ENCODE data around the gene STARD7.

Gene STARD7

DNA sequence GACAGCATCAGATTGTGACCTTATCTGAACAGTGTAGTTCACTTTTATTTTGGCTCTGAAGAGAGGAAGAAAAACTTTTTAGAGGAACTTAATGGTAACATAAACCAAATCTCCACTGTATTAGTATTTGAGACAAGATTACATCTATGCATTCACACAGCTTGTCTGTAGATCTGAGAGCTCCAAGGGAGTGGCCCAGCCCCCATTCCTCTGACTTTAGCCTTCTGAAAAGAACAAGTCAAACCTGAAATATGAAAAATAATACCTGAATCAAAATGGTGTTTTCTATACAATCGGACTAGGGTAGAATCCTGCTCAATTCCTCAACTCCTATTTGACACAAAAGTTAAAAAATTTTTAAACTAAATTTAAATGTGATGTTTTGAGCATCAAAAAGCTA, 23.1 kb downstream of the STARD7 start:
- Histone ChIP-seq H3K27me3 (ENCODE audit: insufficient read depth, poor library complexity, severe bottlenecking) (no peaks in the 10 kb centered on the region), H3K9me3 (ENCODE audit: severe bottlenecking) (no peaks in the 10 kb centered on the region), H3K36me3 (ENCODE audit: low read depth) (peaks cover 53% of the 10 kb centered on the region), H3K4me1 (ENCODE audit: insufficient read depth, poor library complexity, severe bottlenecking) (no peaks in the 10 kb centered on the region), H3K4me3 (ENCODE audit: severe bottlenecking) (no peak overlapping the region), H3K27ac (ENCODE audit: poor library complexity, severe bottlenecking) (no peak overlapping the region)
- no peak for ATAC-seq (ENCODE audit: low read depth)
- no peak for DNase-seq (ENCODE audit: low spot score)
- TF ChIP-seq, protein P1, sequence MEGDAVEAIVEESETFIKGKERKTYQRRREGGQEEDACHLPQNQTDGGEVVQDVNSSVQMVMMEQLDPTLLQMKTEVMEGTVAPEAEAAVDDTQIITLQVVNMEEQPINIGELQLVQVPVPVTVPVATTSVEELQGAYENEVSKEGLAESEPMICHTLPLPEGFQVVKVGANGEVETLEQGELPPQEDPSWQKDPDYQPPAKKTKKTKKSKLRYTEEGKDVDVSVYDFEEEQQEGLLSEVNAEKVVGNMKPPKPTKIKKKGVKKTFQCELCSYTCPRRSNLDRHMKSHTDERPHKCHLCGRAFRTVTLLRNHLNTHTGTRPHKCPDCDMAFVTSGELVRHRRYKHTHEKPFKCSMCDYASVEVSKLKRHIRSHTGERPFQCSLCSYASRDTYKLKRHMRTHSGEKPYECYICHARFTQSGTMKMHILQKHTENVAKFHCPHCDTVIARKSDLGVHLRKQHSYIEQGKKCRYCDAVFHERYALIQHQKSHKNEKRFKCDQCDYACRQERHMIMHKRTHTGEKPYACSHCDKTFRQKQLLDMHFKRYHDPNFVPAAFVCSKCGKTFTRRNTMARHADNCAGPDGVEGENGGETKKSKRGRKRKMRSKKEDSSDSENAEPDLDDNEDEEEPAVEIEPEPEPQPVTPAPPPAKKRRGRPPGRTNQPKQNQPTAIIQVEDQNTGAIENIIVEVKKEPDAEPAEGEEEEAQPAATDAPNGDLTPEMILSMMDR (IDR thresholded peaks at IDR 0.05; ENCODE audit: poor library complexity, severe bottlenecking): no peak

DNA sequence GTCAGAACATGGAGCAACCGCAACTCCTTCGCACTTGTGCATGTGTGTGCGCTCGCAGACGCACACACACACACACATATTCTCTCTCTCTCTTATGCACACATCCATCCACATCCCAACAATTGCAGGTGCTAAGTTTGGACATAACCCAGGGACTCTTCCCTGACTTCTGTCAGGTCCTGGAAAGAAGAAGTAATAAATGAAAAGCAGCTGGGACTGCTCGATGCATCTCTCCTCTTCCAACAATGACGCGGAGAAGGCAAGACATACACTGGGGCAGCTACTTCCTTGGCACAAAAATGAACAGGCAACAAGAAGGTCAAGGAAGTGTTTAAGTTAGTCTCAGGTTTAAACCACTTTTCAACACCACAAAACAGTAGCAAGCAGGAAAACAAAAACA, 23.6 kb downstream of the STARD7 start:
- no peak overlapping the region for H3K27ac ChIP-seq (ENCODE audit: poor library complexity, severe bottlenecking)
- TF ChIP-seq, protein P1 (IDR thresholded peaks at IDR 0.05; ENCODE audit: poor library complexity, severe bottlenecking): no peak
- no peak overlapping the region for H3K4me3 ChIP-seq (ENCODE audit: severe bottlenecking)
- ATAC-seq (ENCODE audit: low read depth) (no peak), DNase-seq (ENCODE audit: low spot score) (no peak)
- H3K4me1 ChIP-seq (ENCODE audit: insufficient read depth, poor library complexity, severe bottlenecking): no peaks in the 10 kb centered on the region
- H3K36me3 ChIP-seq (ENCODE audit: low read depth): peaks cover 50% of the 10 kb centered on the region
- H3K9me3 ChIP-seq (ENCODE audit: severe bottlenecking): no peaks in the 10 kb centered on the region
- H3K27me3 ChIP-seq (ENCODE audit: insufficient read depth, poor library complexity, severe bottlenecking): no peaks in the 10 kb centered on the region

DNA sequence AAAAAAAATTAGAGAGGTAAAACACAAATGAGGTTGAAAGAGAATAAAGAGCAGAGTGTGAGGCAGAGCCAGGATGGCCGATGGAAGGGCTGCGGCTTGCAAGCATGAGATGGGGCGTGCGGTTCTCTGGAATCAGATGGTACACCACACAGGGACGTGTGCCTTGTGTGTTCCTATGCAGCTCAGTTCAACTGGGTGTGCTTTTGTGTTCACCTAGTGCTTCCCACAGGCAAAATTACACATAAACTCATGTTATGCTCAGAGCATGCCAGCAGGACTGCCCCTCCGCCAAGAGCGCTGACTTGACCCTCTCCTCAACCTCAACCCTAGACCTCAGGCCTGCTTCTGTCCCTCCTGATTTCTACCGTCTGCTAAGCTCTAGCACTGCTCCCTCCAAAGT, 24.4 kb downstream of the STARD7 start:
- H3K4me3 ChIP-seq (ENCODE audit: severe bottlenecking): no peak overlapping the region
- ATAC-seq (ENCODE audit: low read depth): no peak
- TF ChIP-seq, protein P1 (IDR thresholded peaks at IDR 0.05; ENCODE audit: poor library complexity, severe bottlenecking): no peak
- no peak overlapping the region for H3K27ac ChIP-seq (ENCODE audit: poor library complexity, severe bottlenecking)
- no peak for DNase-seq (ENCODE audit: low spot score)
- H3K36me3 ChIP-seq (ENCODE audit: low read depth): peaks cover 42% of the 10 kb centered on the region
- H3K9me3 ChIP-seq (ENCODE audit: severe bottlenecking): no peaks in the 10 kb centered on the region
- no peaks in the 10 kb centered on the region for H3K27me3 ChIP-seq (ENCODE audit: insufficient read depth, poor library complexity, severe bottlenecking)
- H3K4me1 ChIP-seq (ENCODE audit: insufficient read depth, poor library complexity, severe bottlenecking): no peaks in the 10 kb centered on the region

DNA sequence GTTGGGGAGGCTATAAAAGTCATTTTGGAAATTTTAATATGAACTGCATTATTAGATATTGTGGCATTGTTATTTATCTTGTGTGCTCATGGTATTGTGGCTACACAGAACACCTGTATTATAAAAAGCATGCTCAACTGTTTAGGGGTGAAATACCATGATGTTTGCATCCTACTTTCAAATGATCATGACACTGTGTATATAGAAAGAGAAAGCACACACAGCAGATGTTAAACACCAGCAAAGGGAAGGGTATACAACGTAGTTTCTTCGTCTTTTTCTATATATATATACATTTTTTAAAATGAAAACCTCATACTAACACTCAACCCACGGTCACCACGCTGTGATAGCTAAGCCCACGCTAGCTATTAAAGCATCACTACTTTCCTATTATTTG, 27.1 kb downstream of the STARD7 start:
- peaks cover 19% of the 10 kb centered on the region for H3K36me3 ChIP-seq (ENCODE audit: low read depth)
- DNase-seq (ENCODE audit: low spot score): no peak
- ATAC-seq (ENCODE audit: low read depth): no peak
- H3K4me3 ChIP-seq (ENCODE audit: severe bottlenecking): no peak overlapping the region
- H3K9me3 ChIP-seq (ENCODE audit: severe bottlenecking): no peaks in the 10 kb centered on the region
- H3K27me3 ChIP-seq (ENCODE audit: insufficient read depth, poor library complexity, severe bottlenecking): no peaks in the 10 kb centered on the region
- H3K4me1 ChIP-seq (ENCODE audit: insufficient read depth, poor library complexity, severe bottlenecking): no peaks in the 10 kb centered on the region
- TF ChIP-seq, protein P1 (IDR thresholded peaks at IDR 0.05; ENCODE audit: poor library complexity, severe bottlenecking): no peak
- H3K27ac ChIP-seq (ENCODE audit: poor library complexity, severe bottlenecking): no peak overlapping the region

DNA sequence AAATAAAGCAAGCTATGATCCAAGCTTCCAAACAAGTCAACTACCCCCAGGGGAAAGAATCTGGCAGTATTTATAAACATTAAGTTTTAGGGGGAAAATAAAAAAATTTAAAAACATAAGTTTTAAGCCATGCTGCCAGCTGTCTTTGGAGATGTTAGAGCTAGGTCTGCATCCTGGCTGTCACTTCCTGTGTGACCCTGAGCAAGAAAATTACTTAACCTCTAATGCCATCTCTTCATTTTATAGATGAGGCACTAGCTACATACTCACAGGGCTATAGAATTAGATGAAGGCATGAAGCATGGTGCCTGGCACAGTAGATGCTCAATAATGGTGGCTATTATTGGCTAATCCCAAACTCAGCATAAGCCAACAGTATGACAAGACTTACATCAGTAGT, 28.1 kb downstream of the STARD7 start:
- ATAC-seq (ENCODE audit: low read depth): no peak
- peaks cover 9% of the 10 kb centered on the region for H3K36me3 ChIP-seq (ENCODE audit: low read depth)
- no peaks in the 10 kb centered on the region for H3K9me3 ChIP-seq (ENCODE audit: severe bottlenecking)
- TF ChIP-seq, protein P1 (IDR thresholded peaks at IDR 0.05; ENCODE audit: poor library complexity, severe bottlenecking): no peak
- no peaks in the 10 kb centered on the region for H3K27me3 ChIP-seq (ENCODE audit: insufficient read depth, poor library complexity, severe bottlenecking)
- no peak overlapping the region for H3K27ac ChIP-seq (ENCODE audit: poor library complexity, severe bottlenecking)
- no peaks in the 10 kb centered on the region for H3K4me1 ChIP-seq (ENCODE audit: insufficient read depth, poor library complexity, severe bottlenecking)
- H3K4me3 ChIP-seq (ENCODE audit: severe bottlenecking): no peak overlapping the region
- DNase-seq (ENCODE audit: low spot score): no peak
